ENCODE measurements around the gene LDAF1.

LDAF1 gene

DNA sequence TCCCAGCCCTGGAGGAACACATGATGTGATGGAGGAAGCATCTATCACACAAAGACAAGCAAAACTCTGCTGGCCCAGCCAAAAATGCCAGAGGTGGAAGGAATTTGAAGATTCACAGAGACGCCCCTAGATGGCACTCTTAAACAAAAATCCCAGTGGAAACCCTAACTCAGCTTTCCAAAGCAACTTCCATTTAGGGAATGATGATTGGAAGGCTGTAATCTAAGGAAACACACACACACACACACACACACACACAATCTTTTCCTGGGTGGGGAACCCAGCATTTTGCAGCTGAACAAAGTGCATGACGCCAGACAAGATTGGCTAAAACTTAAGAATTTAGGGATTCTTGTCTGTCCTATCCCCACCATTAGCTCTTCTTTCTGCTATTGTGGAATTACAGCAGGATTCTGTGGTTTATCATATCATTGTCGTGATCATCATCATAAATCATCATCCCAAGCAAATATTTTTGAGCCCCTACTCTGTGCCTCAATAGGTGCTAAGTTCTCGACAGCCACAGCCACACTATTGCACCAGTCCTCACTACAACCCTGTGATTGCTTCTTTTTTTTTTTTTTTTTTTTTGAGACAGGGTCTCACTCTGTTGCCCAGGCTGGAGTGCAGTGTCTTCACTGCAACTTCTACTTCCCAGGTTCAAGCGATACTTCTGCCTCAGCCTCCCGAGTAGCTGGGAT, 1.6 kb upstream of the LDAF1 start:
- no peak for DNase-seq (ENCODE audit: low read depth)
- no peak overlapping the region for H3K4me3 ChIP-seq (ENCODE audit: low read depth, low read length)
- TF ChIP-seq, protein P1, sequence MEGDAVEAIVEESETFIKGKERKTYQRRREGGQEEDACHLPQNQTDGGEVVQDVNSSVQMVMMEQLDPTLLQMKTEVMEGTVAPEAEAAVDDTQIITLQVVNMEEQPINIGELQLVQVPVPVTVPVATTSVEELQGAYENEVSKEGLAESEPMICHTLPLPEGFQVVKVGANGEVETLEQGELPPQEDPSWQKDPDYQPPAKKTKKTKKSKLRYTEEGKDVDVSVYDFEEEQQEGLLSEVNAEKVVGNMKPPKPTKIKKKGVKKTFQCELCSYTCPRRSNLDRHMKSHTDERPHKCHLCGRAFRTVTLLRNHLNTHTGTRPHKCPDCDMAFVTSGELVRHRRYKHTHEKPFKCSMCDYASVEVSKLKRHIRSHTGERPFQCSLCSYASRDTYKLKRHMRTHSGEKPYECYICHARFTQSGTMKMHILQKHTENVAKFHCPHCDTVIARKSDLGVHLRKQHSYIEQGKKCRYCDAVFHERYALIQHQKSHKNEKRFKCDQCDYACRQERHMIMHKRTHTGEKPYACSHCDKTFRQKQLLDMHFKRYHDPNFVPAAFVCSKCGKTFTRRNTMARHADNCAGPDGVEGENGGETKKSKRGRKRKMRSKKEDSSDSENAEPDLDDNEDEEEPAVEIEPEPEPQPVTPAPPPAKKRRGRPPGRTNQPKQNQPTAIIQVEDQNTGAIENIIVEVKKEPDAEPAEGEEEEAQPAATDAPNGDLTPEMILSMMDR (IDR thresholded peaks at IDR 0.05; ENCODE audit: low read depth, low read length, missing control alignments), result peak; percentile 59

DNA sequence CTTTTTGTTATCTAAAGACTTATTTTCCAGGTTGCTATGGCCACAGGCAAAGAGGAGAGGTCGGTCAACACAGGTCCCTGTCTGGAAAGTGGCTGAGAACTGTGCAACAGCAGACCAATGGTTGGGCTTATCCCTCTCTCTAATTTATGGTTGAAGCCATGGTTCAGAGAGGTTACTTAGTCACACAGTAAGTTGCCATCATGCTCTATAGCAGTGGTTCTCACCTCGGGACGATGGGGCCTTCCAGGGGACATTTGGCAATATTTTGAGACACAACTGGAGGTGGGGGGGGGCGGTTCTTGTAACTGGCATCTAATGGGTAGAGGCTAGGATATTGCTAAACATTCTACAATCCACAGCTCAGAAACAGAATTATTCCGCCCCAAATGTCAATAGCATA, 842 bp upstream of the LDAF1 start:
- no peak overlapping the region for H3K4me3 ChIP-seq (ENCODE audit: low read depth, low read length)

DNA sequence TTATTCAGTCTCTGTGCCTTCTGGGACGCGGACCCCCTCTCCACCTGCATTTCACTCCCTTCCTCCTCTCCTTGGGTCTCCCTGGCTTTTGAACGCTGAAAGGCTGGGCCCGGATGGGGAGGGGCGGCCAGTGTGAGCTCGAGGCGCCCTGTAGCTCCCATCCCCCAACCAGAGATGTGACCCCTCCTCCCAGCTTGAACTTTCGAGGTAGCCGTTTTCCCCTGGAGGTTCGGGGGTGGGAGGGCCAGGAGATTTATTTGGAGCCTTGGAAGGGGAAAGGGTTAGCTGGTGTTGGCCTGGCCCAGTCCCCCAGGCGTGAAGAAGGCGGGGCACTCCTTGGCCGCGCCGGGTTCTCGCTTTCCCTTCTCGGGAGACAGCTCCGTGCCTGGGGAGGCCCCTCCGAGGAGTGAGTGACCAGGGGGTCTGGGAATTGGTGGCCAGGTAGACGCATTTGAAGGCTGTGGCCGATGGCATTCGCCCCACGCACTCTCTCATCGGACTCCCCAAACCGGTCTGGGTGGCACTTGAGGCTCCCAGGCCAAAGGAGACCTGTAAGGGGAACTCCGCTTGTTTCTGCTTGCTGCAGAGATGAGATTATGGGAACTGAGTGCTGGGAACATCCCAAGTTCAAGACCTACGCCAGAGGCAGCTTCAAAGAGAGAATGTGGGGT, 942 bp downstream of the LDAF1 start:
- TF ChIP-seq, protein P1 (IDR thresholded peaks at IDR 0.05; ENCODE audit: low read depth, low read length, missing control alignments), result no peak
- no peak for DNase-seq (ENCODE audit: low read depth)
- peak overlapping the region; percentile 64 for H3K4me3 ChIP-seq (ENCODE audit: low read depth, low read length)

More for the DNA sequence above, 842 bp upstream of the LDAF1 start:
- TF ChIP-seq, protein P1 (IDR thresholded peaks at IDR 0.05; ENCODE audit: low read depth, low read length, missing control alignments), result no peak
- no peak for DNase-seq (ENCODE audit: low read depth)

- TF ChIP-seq, protein P1 (IDR thresholded peaks at IDR 0.05; ENCODE audit: low read depth, low read length, missing control alignments), result no peak
- no peak for DNase-seq (ENCODE audit: low read depth)
- no peak overlapping the region for H3K4me3 ChIP-seq (ENCODE audit: low read depth, low read length)
Observed at GRCh38 chr16:21160276-21160675, 1.8 kb downstream of the LDAF1 start.

DNA sequence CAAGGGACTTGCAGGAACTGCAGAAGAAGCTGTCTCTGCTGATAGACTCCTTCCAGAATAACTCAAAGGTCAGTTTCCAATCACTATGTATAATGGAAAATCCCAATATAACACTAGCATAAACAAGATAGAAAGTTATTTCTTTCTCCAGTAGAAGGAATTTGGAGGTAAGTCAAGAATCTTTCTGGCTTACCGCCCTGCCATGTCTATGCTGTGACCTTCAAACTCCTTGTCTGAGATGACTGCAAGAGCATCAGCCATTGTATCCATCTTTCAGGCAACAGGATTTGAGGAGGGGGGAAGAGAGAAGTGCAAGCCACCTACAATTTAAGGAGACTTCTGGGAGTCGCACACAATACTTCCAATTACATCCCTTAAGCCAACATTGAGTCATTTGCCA, 2.7 kb downstream of the LDAF1 start:
- DNase-seq (ENCODE audit: low read depth), result no peak
- TF ChIP-seq, protein P1 (IDR thresholded peaks at IDR 0.05; ENCODE audit: low read depth, low read length, missing control alignments), result no peak
- no peak overlapping the region for H3K4me3 ChIP-seq (ENCODE audit: low read depth, low read length)

- TF ChIP-seq, protein P1 (IDR thresholded peaks at IDR 0.05; ENCODE audit: low read depth, low read length, missing control alignments), result no peak
- H3K4me3 ChIP-seq (ENCODE audit: low read depth, low read length), result no peak overlapping the region
- DNase-seq (ENCODE audit: low read depth), result no peak
Observed at GRCh38 chr16:21162661-21163151, 4.2 kb downstream of the LDAF1 start.

All from GM12864 (cell line).